Measurements from ENCODE around the gene ACBD7. TPM values are rescaled to one million over a fixed set of nuclear protein-coding genes. Genes with fewer than 3 reads are reported as not detected.

Gene ACBD7
- total RNA-seq, 4 donors from 2014 or later: not detected

- Histone ChIP-seq H3K4me3 (no peak overlapping the region), H3K36me3 (no peaks in the 10 kb centered on the region), H3K27ac (no peak overlapping the region), H3K27me3 (no peaks in the 10 kb centered on the region), H3K9me3 (peaks cover 0 to 4% (median 0%) of the 10 kb centered on the region in 3 donors), H3K4me1 (no peaks in the 10 kb centered on the region)
- in situ Hi-C loops (cut with MboI; ENCODE audit: low sequenced_read_pairs in 4 of 4) (no loop called here), intact Hi-C loops (cut with DNase I; ENCODE audit: low total_unique reads) (no loop called here)
- TF ChIP-seq POLR2A (IDR thresholded peaks at IDR 0.05): no peak
- TF ChIP-seq, protein P1, sequence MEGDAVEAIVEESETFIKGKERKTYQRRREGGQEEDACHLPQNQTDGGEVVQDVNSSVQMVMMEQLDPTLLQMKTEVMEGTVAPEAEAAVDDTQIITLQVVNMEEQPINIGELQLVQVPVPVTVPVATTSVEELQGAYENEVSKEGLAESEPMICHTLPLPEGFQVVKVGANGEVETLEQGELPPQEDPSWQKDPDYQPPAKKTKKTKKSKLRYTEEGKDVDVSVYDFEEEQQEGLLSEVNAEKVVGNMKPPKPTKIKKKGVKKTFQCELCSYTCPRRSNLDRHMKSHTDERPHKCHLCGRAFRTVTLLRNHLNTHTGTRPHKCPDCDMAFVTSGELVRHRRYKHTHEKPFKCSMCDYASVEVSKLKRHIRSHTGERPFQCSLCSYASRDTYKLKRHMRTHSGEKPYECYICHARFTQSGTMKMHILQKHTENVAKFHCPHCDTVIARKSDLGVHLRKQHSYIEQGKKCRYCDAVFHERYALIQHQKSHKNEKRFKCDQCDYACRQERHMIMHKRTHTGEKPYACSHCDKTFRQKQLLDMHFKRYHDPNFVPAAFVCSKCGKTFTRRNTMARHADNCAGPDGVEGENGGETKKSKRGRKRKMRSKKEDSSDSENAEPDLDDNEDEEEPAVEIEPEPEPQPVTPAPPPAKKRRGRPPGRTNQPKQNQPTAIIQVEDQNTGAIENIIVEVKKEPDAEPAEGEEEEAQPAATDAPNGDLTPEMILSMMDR (IDR thresholded peaks at IDR 0.05 in 4 of 5, conservative IDR thresholded peaks at IDR 0.05 in 1 of 5): no peak
- ATAC-seq: no peak
- no peak for DNase-seq
Measured at GRCh38 chr10:15069230-15069629, 19.3 kb downstream of the ACBD7 start.

DNA sequence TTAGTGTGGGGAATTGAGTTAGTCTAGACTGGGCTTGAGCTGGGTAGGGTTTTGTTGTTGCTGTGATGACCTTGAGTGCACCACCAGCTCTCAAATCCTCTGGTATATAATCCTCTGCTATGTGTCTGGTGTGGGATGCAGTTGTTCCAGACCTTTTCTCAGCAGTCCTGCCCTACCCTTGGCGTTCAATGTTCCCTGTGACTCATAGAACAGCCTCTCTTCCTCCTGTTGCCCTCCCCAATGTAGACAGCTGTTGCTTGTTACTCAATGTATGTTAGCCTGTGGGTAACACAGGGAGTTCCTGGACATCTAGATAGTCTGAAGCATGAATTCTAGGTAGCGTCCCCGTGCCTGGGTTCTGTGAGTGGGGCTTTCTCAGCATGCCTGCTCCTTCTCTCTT lies 19.8 kb downstream of the ACBD7 start:
- no peak overlapping the region for H3K4me3 ChIP-seq
- TF ChIP-seq, protein P1 (IDR thresholded peaks at IDR 0.05 in 4 of 5, conservative IDR thresholded peaks at IDR 0.05 in 1 of 5): no peak
- TF ChIP-seq POLR2A (IDR thresholded peaks at IDR 0.05): no peak
- no peak for ATAC-seq
- no peaks in the 10 kb centered on the region for H3K4me1 ChIP-seq
- H3K36me3 ChIP-seq: no peaks in the 10 kb centered on the region
- intact Hi-C loops (cut with DNase I; ENCODE audit: low total_unique reads) (no loop called here), in situ Hi-C loops (cut with MboI; ENCODE audit: low sequenced_read_pairs in 4 of 4) (no loop called here)
- peaks cover 0 to 4% (median 0%) of the 10 kb centered on the region in 3 donors for H3K9me3 ChIP-seq
- no peaks in the 10 kb centered on the region for H3K27me3 ChIP-seq
- H3K27ac ChIP-seq: no peak overlapping the region
- DNase-seq: no peak

DNA sequence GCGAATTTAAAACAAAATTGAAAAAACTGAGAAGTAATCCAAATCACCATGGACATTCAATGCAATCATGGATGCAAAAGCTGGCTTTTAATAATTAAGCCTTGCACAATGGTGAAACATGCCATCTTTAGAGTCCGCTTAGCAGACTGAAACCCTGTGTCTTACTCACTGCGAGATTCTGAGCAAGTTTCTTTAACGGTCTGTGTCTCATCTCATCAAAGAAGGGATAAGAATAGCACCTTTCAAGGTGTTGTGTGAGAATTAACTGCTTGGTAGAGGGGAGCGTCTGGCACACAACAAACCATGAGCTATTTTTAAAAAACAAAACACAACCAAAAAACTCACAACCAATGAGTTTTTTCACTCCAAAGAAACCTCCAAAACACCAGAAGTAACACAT lies 21.4 kb downstream of the ACBD7 start:
- Histone ChIP-seq H3K9me3 (peaks cover 0 to 4% (median 0%) of the 10 kb centered on the region in 3 donors), H3K27me3 (no peaks in the 10 kb centered on the region), H3K4me3 (no peak overlapping the region), H3K4me1 (no peaks in the 10 kb centered on the region), H3K27ac (no peak overlapping the region), H3K36me3 (no peaks in the 10 kb centered on the region)
- DNase-seq (no peak), ATAC-seq (no peak)
- in situ Hi-C loops (cut with MboI; ENCODE audit: low sequenced_read_pairs in 4 of 4) (no loop called here), intact Hi-C loops (cut with DNase I; ENCODE audit: low total_unique reads) (no loop called here)
- TF ChIP-seq, protein P1 (IDR thresholded peaks at IDR 0.05 in 4 of 5, conservative IDR thresholded peaks at IDR 0.05 in 1 of 5): no peak
- TF ChIP-seq POLR2A (IDR thresholded peaks at IDR 0.05): no peak

GRCh38 chr10:15060638-15061037 lies 27.9 kb downstream of the ACBD7 start:
- Histone ChIP-seq H3K27ac (no peak overlapping the region), H3K9me3 (peaks cover 0 to 4% (median 0%) of the 10 kb centered on the region in 3 donors), H3K27me3 (no peaks in the 10 kb centered on the region), H3K4me3 (no peak overlapping the region), H3K36me3 (no peaks in the 10 kb centered on the region), H3K4me1 (no peaks in the 10 kb centered on the region)
- TF ChIP-seq, protein P1 (IDR thresholded peaks at IDR 0.05 in 4 of 5, conservative IDR thresholded peaks at IDR 0.05 in 1 of 5): no peak
- TF ChIP-seq POLR2A (IDR thresholded peaks at IDR 0.05): no peak
- intact Hi-C loops (cut with DNase I; ENCODE audit: low total_unique reads) (no loop called here), in situ Hi-C loops (cut with MboI; ENCODE audit: low sequenced_read_pairs in 4 of 4) (no loop called here)
- ATAC-seq (no peak), DNase-seq (no peak)

GRCh38 chr10:15059914-15060313 lies 28.7 kb downstream of the ACBD7 start:
- Histone ChIP-seq H3K36me3 (no peaks in the 10 kb centered on the region), H3K4me3 (no peak overlapping the region), H3K27me3 (no peaks in the 10 kb centered on the region), H3K27ac (no peak overlapping the region), H3K9me3 (no peaks in the 10 kb centered on the region), H3K4me1 (no peaks in the 10 kb centered on the region)
- TF ChIP-seq, protein P1 (IDR thresholded peaks at IDR 0.05 in 4 of 5, conservative IDR thresholded peaks at IDR 0.05 in 1 of 5): no peak
- no peak for TF ChIP-seq POLR2A (IDR thresholded peaks at IDR 0.05)
- in situ Hi-C loops (cut with MboI; ENCODE audit: low sequenced_read_pairs in 4 of 4) (no loop called here), intact Hi-C loops (cut with DNase I; ENCODE audit: low total_unique reads) (no loop called here)
- ATAC-seq: no peak
- DNase-seq: no peak

Measured in gastrocnemius medialis (tissue), 4 donors.